HG03045 (cell line): ENCODE measurements around the gene CDK2AP2.
A peak's percentile ranks its signal among the peaks of the same experiment; 100 is the strongest.
"Not testable (repeated sequence)": the region's sequence is repeated elsewhere in the genome, so short reads cannot be mapped to it uniquely, and the experiment has no call there.

Source experiments
- ATAC-seq: cut with Tn5 transposase; IDR thresholded peaks from one replicate; pipeline ENCODE4 v1.9.1; 2021; ENCODE audit warnings: mild to moderate bottlenecking, moderate library complexity; ENCODE audit not compliant: unreplicated experiment

CDK2AP2 gene

GRCh38 chr11:67468056-67468455 lies 39.9 kb downstream of the CDK2AP2 start:
- ATAC-seq, result no peak

GRCh38 chr11:67466962-67467771 lies 40.8 kb downstream of the CDK2AP2 start:
- no peak for ATAC-seq

GRCh38 chr11:67466367-67466766 lies 41.6 kb downstream of the CDK2AP2 start:
- no peak for ATAC-seq

GRCh38 chr11:67465530-67465929 lies 42.4 kb downstream of the CDK2AP2 start:
- not testable (repeated sequence) for ATAC-seq

GRCh38 chr11:67465189-67465510 lies 42.8 kb downstream of the CDK2AP2 start:
- no peak for ATAC-seq

GRCh38 chr11:67464411-67465188 lies 43.4 kb downstream of the CDK2AP2 start:
- ATAC-seq, result peak; percentile 45

GRCh38 chr11:67463680-67464410 lies 44.1 kb downstream of the CDK2AP2 start:
- no peak for ATAC-seq

- ATAC-seq, result no peak
These were observed 44.8 kb downstream of the CDK2AP2 start for GRCh38 chr11:67463186-67463585.

GRCh38 chr11:67458266-67458665 lies 49.7 kb downstream of the CDK2AP2 start:
- ATAC-seq, result no peak

GRCh38 chr11:67457453-67457852 lies 50.5 kb downstream of the CDK2AP2 start:
- no peak for ATAC-seq
